SW480 (cell line): ENCODE data around the gene TSPEAR.

Experiments used
- DNase-seq: peaks from one replicate; pipeline ENCODE4 v3.0.0-alpha.2; 2016; ENCODE audit warnings: low spot score

The TSPEAR gene

DNA sequence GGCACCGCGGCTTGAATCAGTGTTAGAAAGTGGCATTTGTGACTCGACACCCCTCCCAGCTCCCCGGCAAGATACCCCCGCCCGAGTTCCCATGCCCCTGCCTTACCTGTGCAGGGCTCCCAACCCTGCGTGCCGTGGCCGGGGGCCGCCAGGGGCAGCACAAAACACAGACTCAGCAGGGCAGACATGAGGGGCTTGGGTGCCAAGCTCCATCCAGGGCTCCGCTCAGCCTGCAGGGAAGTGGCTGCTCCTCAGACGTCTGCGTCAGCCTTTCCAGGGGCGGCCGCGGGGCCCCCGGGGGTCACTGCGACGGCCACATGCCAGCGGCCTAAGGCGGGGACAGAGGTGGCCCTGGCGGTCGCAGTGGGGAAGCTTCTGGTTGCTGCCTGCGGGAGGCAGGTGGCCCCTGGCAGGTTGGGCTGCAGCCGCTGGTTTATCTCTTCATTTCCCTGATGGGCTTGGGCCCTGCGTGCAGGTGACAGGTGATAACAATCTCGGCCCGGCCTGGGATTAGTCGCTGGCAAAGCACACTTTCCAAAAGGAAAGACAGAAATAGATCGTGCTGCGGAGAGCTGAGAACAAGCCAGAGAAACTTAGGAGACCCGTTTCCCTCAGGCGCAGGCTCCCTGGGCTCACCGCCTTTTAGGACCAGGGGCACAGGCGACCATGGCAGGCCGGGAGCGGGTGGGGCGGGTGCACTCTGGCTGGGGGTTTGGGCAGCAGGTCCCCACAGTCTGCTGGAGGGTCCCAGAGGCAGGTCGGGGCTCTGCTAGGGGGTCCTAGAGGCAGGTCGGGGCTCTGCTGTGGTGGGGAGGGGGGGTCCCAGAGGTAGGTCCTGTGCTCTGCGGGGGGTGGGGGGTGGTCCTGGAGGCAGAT, at the start of gene TSPEAR:
Gene TSPEAR (minus strand): TSS at position 246 of the 876 bp plus-strand sequence. CDS start 58 bp downstream, at position 188.
- DNase-seq: peak; percentile 65

DNA sequence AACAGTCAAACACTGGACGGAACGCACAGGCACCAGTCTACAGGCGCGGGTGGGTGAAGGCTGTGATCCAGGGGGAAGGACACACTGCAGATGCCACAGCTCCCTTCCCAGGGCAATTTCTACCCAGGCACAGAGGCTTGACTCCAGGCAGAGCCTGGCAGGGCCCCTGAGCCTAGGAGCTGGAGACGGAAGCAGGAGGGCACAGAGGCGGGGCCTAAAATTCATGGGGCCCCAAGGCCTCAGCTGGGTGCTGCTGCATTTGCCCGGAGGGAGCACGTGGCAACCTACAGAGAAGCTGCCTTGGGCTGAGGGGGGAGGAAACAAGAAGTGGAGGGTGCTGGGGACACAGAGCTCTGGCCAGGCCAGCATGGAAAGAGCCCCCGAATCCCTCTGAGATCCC, 49.0 kb upstream of the TSPEAR start:
- DNase-seq: no peak

DNA sequence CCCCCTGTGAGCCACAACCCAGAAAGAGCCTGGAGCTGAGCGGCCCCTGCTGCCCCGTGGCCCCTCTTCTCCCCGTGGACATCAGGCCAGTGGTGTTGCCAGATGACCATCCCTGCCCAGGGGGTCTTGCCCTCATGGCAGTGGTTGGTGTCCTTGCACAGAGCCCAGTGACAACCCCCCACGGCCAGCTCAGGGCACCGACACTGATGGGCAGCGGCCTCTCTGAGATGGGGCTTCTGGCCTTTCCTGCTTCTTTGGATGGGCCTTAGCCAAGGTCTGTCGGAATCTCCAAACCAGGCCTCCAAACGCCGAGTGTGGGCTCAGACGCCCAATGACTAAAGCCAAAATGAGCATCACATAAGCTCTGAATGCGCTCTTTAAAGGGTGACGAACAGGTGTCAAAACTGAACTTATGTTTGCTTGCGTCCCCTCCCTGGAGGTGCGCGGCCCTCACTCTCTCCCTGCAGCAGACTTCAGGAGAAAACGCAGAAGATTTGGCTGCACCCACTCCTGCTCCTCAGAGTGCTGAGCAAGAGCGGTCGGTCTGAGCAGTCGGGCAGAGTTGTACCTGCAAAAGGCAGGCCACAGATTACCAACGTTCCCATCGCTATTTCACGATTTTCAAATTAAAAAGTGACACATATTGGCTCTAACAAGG, 48.4 kb upstream of the TSPEAR start:
- DNase-seq: no peak

DNA sequence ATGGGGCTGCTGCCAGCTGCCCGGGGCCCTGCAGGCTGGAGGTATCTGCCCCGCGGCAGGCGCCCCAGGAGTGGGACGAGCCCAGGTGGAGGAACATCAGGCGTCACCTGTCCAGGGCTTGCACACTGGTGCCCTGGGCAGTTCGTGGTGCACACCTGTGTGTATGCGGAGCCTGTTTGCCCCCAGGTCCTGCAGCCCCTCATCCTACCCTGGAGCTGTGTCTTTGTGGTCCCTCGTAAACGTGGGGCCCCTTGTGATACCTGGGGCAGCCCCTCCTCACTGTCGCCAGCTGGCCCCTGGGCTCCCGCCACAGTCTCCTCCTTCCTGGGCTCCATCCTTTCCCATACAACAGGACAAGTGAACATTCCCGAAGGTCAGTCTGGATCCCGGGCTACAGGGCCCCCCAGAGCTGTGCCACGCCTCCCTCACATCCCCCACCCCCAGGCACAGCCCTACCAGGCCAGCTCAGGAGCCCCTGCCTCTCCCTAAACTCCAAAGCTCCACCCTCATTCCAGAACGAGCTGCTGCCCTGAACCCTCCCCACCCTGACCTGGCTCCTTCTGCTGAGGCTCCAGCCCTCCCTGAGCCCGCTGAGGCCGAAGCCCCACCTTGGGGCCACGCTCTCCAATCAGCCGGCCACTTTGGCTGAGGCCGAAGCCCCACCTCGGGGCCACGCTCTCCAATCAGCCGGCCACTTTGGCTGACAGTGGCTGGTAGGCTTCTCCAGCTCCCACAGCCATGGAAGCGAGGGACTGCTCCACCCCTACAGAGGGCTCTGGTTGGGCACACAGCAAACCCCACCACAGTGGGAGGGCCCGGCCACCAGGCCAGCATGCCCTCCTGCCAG, 47.6 kb upstream of the TSPEAR start:
- DNase-seq: no peak

DNA sequence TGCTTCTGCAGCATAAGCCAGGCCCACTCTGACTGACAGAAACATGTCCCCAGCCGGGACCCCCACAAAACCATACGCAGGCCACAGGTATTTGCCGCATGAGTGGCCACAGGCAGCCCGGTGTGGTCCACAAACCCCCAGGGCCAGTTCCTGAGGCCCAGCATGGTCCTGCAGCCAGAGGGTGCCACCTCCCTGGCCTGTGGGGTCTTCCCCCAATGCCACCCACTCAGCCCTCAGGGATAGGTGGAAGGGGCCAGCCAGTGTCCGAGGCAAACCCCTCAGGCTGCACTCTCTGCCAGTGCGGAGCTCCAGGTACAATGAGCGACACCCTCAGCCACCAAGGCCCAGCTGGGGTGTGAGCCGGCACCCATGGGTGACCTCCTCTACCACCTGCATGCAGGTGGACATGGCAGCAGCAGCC, 46.8 kb upstream of the TSPEAR start:
- no peak for DNase-seq

DNA sequence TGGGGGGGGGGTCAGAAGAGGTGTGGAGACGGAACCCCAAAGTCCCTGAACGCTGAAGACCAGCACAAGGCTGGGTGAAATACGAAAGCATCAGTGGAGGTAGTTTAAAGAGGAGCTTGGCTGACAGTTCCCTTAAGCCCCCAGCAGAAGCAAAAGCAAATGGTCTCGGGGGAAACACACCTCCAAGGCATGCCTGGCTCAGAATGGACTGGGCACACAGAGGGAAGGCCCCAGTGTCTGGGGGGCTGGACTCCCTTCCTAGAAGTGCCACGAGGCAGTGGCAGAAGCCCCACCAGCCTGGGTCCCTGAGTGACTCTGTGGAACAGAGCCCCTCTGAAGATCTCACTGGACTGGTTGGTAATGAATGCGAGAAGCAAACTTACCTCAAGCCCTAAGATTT, 46.4 kb upstream of the TSPEAR start:
- no peak for DNase-seq

DNA sequence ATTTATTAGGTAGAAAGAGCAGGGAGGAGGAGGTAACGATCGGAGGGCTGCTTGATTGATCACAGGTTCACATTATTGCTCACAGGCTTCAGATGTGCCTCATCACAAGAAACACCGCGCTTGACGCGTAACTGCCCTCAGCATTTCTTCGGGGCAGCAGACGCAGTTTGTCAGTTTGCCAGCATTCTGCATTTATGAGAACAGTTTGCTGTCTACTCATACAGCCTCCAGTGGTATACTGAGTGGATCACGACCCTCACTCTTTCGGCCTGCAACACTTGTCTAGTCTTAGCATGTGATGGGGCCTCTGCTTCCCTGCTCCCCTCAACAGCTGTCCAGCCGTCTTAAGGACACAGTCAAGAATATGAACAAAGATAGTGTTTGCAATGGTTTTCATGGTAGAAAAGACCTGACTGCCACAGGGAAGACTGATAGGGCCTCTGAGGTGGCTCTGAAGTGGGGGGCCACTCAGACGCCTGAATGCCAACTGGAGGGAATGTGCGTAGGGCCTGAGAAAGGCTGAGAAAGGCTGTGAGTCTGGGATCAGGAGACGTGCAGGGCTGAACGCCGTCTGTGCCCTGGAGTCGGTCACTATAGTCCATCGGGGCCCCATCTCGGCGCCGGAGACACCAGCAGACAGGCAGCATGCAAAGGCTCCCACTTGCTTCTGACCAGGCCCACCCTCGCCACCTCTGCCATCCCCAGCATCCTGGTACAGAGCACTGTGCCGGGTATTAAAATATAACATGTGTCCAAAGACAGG, 45.2 kb upstream of the TSPEAR start:
- no peak for DNase-seq

DNA sequence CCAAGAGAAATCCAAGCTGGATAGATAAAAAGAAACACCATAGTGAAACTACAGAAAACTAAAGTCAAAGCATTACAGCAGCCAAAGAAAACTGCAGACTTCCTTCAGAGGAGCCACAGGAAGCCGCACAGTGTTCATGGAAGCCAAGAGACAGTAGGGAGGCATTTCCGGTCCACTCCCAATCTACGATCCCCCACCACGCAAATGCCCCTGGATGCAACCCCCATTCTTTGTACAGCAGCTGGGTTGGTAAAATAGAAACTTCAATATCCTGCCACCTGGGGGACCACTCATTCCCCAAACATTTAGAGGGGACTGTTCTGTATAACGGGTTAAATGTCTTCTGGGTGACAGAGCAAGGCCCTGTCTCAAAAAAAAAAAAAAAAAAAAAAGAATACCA, 43.9 kb upstream of the TSPEAR start:
- no peak for DNase-seq

DNA sequence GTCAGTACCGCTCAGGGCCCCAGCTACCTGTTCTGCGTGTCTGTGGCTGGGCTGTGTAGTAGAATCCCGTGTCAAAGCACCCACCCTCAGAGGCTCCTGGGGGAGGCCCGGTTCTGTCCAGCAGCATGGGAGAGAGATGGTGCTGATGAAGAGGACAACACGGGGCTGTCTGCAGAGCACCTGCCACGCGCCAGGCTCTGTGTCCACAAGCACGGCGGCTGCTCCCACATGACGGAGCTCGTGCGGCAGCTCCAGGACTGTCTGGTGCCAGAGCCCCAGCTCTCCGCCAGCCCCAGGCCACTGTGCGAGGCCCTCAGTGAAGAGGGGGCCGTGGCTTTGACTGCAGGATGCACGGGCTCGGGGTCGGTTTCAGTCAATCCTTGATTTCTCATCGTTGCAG, 42.0 kb upstream of the TSPEAR start:
- no peak for DNase-seq

DNA sequence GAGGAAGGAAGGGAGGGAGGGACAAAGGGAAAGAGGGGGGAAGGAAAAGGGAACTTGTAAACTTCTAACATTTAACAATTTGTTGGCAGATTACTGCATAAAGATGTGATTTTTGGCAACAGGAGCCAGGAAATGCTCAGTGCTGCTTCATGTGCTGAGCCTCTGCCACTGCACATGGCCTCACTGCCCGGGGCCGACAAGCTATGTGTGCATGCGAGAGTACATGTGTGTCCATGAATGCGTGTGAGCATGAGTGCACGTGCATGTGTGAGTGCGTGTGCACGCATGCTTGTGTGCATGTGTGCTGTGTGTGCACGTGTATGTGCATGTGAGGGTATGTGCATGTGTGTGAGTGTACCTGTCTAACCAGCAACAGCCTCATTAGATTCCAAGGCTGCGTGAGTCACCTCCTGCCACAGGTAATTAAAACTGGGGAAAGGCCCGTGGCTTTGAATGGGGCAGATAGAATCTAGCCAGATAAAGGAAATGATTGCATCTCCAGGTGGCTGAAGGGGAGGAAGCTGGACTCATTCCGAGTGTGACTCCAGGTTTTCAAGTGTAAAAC, 41.4 kb upstream of the TSPEAR start:
- DNase-seq: peak; percentile 93

DNA sequence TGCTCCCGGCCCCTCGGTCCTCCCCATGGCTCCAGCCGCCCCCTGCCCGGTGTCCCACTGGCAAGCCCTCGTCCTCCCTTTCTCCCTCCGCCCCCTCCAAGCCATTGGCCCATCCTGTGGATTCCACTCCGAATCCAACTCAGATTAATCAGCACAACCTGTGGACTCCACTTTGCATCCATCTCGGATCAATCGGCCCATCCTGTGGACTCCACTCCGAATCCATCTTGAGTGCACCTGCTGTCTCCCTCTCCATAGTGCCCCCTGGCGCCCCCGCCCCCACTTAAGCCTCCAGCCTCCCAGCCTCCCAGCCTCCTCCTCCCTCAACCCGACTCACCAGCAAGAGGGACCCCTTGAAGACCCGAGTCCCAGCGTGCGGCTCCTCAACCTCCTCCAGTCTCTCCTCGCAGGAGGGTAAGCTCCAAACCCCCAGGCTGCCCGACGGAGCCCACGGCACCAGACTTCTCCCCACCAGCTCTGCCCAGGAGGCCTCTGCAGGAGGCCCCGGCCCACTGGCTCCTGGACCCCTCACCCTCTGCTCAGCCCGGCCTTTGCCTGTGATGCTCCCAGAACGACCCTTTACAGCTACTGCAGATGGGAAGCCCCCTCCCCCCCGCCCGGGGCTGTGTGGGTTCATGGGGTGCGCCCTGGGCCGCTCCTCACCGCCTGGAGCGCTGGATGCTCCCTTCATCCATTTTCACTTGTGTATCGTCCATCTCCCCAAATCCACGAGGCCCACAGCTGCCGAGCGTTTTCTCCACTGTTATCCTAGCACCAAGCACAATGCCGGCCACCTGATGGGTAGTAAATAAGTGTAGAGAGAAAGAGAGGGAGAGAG, 40.6 kb upstream of the TSPEAR start:
- DNase-seq: no peak

DNA sequence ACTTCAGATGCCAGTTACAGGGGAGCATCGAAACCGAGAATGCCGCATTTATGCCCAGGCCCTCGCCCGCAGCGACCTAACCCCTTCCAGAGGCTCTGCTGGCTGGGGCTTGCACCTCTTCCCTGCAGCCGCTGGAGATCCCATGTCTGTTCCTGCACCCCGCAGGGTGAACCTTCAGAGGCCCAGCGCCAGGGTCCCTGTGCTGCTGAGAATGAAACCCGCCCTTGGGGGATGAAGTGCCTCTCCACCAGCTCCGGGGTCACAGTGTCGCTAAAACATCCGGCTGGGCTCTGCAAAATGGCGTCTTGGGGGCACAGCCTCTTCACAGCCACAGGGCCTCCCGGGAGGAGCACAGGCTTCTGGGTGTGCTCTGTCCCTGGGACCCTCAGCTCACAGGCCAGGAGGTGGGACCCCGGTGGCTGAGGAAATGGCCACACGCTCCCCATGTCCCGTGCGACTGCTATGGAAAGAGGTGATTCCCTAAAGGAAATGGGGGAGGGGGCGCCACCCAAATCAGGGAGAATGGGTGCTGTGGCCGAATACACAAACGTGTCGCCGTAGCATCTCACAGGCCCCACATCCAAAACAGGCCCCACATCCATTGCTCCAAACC, 39.9 kb upstream of the TSPEAR start:
- DNase-seq: no peak

DNA sequence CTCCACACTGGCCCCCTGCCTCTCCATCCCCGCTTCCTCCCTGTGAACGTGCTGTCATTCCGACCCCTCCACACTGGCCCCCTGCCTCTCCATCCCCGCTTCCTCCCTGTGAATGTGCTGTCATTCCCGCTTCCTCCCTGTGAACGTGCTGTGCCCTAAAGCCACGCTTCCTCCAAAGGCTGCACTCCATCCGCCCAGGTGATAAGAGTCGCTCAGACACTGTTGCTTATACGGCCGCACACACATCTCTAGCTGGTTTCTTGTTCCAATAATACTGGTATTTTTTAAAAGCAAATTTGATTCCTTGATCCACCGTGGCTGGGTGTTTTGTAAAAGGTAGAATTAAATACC, 39.3 kb upstream of the TSPEAR start:
- no peak for DNase-seq

DNA sequence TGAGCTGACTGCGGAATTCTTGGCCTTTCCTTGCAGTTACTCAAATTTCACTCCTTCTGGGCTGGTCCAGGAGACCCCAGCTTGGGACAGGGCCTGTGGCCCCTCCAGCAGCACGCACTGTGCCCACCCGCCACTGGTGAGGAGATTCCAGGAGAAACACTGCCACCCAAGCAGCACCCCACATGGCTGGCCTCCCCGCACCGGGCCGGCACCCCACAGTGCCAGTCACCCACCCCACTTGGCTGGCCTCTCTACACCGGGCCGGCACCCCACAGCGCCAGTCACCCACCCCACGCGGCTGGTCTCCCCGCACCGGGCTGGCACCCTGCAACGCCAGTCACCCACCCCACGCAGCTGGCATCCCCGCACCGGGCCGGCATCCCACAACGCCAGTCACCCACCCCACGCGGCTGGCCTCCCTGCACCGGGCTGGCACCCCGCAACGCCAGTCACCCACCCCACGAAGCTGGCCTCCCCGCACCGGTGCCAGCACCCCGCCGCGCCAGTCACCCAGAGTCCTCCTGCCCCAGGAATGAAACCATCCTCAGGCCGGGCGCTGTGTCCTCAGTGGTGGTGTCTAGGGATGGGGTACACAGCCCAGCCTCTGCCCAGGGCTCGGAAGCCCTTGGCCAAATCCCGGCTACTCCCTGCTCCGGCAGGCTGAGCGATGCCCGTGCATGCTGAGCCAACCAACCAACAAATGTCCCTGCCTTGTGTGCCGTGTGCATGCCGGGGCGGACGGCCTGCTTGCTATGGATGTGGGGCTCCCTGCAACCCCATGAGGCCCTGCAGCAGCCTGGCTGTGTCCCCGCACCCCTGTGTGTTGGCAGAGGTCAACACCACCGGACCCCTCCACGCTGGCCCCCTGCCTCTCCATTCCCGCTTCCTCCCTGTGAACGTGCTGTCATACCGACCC, 38.6 kb upstream of the TSPEAR start:
- no peak for DNase-seq

DNA sequence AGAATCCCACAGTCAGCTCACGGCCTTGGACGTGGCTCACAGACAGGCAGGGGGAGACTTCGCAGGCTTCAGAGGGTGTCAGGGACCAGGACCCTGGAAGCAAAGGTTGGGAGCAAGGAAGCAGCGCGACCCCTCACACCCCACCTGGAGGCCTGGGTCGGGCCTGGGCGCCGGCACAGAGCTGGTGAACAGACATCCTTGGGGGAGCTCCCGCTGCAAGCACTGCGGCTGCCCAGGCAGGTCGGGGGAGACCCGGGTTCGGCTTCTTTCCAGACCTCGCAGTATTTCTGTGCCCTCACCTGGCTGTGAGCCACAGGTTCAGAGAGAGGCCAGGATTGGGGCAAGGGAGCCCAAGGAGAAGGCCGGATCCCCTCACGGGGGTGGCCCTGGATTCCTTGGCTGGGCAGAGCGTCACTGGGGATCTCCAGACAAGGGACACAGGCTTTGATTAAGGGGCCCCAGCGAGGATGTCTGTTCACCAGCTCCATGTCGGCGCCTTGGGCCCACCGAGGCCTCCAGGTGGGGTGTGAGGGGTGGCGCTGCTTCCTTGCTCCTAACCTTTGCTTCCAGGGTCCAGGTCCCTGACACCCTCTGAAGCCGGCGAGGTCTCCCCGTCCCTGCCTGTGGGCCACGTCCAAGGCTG, 37.9 kb upstream of the TSPEAR start:
- DNase-seq: no peak

DNA sequence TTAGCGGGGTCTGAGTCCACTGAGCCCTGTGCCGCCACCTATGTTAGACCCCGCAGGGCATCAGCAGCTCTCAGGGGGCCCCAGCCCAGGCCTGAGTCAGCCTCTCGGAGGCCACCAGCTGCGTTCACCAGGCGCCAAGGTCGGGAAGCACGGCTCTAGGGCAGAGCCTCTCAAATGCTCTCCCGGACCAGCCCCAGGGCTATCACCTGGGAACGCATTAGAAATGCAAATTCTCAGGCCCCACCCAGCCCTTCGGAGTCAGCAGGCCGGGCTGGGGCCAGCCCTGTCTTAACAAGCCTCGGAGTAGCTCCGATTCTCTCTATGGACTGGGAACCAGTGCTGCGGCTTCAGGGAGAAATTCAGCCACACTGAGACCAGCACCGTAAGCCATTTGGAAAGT, 37.2 kb upstream of the TSPEAR start:
- no peak for DNase-seq

DNA sequence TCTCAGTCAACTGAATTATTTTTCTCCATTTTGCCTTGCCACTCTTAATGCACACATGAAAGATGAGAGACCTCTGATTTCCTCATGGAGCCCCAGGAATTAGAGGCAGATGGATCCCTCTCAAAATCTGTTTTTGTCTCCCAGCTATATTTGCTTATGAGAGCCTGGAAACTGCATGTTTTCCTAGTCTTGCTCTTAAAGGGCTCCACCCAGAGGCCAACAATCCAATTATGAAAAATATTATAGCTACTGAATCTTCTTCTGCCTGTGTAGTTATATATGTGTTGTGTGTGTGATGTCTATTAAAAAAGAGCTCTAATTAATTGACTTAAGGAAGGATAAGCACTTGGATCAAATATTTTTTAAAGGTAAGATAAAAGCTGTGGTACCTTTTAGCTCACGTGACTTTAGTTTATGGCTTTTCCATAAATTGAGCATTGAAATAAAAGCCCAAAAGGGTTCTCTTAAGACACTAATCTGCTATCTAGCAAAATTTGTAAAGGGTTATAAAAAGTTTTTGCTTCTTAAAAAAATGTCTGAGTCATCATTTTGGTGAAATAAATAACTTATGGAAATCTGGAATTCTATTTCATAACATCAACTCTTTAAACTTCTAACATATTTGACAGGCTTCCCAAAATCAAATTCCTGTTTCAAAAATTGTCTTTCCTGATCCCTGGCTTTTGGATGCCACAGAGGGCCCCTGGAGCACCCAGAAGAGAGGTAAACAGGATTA, 31.2 kb upstream of the TSPEAR start:
- peak; percentile 67 for DNase-seq

DNA sequence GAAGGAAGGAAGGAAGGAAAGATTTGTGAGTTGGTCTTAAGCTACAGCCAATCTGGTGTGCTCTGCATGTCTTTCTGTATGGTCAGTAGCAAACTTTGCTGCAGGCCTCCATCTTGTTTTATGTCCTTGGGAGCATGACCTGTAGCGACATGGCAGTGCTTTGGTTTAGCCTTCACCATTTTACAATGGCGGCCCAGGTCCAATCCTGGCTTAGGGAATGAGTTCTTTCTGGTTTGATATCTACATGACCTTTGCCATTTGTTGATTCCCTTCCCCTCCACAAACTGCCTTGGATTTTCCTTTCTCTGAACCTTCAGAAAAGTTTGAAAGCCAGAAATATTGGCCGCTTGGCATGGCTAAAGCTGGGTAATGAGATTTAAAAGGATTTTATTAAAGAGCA, 30.5 kb upstream of the TSPEAR start:
- DNase-seq: no peak
